ENCODE results near the gene SKIC8. TPM values are rescaled to one million over a fixed set of nuclear protein-coding genes. Genes with fewer than 3 reads are reported as not detected.

SKIC8 gene
- total RNA-seq, 1 donor from 2014 or later: 43.9 TPM

DNA sequence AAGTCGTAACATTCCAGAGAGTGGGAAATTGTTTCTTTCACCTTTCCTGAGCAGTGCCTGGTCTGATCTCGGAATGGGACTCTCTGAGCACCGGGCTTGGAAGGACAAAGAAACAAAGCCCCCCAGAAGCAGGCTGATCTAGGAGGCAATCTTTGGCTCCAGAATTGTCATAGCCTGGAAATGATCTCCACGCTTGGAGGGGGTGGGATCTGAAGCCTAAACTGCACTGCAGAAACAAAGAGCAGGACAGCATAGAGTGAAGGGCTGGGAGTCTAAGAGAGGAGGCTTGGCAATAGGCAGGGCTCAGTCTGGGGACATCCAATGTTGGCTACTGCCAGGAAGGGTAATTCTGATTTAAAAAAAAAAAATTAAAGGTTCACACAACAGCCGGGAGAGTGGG, 42.6 kb upstream of the SKIC8 start:
- peaks cover 11% of the 10 kb centered on the region for H3K27me3 Mint-ChIP-seq (ENCODE audit: unreplicated experiment)
- H3K4me3 Mint-ChIP-seq (ENCODE audit: unreplicated experiment): peak overlapping the region; percentile 76
- peak overlapping the region; percentile 78 for H3K27ac Mint-ChIP-seq (ENCODE audit: unreplicated experiment)
- H3K9me3 Mint-ChIP-seq (ENCODE audit: unreplicated experiment): peaks cover 5% of the 10 kb centered on the region
- peaks cover 7% of the 10 kb centered on the region for H3K36me3 Mint-ChIP-seq (ENCODE audit: unreplicated experiment)
- TF ChIP-seq, protein P1, sequence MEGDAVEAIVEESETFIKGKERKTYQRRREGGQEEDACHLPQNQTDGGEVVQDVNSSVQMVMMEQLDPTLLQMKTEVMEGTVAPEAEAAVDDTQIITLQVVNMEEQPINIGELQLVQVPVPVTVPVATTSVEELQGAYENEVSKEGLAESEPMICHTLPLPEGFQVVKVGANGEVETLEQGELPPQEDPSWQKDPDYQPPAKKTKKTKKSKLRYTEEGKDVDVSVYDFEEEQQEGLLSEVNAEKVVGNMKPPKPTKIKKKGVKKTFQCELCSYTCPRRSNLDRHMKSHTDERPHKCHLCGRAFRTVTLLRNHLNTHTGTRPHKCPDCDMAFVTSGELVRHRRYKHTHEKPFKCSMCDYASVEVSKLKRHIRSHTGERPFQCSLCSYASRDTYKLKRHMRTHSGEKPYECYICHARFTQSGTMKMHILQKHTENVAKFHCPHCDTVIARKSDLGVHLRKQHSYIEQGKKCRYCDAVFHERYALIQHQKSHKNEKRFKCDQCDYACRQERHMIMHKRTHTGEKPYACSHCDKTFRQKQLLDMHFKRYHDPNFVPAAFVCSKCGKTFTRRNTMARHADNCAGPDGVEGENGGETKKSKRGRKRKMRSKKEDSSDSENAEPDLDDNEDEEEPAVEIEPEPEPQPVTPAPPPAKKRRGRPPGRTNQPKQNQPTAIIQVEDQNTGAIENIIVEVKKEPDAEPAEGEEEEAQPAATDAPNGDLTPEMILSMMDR (IDR thresholded peaks at IDR 0.05; ENCODE audit: partially characterized antibody, unreplicated experiment): no peak
- DNase-seq: no peak
- H3K4me1 Mint-ChIP-seq (ENCODE audit: low read depth, unreplicated experiment): peaks cover 27% of the 10 kb centered on the region

DNA sequence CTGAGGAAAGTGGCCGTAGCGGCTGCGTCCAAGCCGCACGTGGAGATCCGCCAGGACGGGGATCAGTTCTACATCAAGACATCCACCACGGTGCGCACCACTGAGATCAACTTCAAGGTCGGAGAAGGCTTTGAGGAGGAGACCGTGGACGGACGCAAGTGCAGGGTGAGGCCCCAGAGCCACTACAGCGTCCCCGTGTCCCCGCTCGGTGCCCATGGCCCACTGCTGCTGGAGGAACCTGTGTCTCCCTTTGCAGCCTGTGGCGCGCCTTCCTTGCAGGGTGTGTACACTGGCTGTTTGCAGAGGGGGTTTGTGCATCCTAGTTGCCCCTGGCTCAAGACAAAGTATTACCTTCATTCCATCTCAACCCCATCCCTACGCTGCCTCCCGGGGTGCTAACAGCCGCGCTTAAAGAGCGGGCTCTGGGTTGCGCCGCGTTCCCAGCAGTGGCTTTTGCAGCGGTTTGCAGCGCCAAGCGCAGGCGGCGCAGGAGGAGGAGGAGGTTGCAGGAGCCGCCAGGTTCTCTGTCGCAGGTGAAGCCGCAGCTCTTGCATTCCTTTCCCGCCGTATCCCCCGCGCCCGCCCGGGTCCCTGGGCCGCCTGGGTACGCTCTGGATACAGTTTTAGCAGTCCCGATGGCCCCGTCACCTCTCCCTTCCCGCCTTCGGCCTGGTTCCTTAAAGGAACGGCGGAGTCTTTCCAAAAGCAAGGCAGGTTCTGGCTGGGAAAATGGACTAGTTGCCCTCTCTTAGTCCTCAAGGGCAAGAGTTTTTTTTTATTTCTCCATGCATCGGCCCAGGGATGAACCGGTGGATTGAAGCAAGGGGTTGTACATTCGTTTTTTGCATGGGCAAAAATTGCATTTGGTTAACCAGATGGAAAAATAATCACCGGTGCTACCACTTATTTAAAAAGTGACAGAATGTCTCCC, 41.9 kb upstream of the SKIC8 start:
- DNase-seq: peak; percentile 58
- H3K9me3 Mint-ChIP-seq (ENCODE audit: unreplicated experiment): peaks cover 5% of the 10 kb centered on the region
- H3K4me1 Mint-ChIP-seq (ENCODE audit: low read depth, unreplicated experiment): peaks cover 24% of the 10 kb centered on the region
- H3K4me3 Mint-ChIP-seq (ENCODE audit: unreplicated experiment): peak overlapping the region; percentile 76
- H3K27me3 Mint-ChIP-seq (ENCODE audit: unreplicated experiment): peaks cover 11% of the 10 kb centered on the region
- no peak overlapping the region for H3K27ac Mint-ChIP-seq (ENCODE audit: unreplicated experiment)
- TF ChIP-seq, protein P1 (IDR thresholded peaks at IDR 0.05; ENCODE audit: partially characterized antibody, unreplicated experiment): no peak
- peaks cover 7% of the 10 kb centered on the region for H3K36me3 Mint-ChIP-seq (ENCODE audit: unreplicated experiment)

DNA sequence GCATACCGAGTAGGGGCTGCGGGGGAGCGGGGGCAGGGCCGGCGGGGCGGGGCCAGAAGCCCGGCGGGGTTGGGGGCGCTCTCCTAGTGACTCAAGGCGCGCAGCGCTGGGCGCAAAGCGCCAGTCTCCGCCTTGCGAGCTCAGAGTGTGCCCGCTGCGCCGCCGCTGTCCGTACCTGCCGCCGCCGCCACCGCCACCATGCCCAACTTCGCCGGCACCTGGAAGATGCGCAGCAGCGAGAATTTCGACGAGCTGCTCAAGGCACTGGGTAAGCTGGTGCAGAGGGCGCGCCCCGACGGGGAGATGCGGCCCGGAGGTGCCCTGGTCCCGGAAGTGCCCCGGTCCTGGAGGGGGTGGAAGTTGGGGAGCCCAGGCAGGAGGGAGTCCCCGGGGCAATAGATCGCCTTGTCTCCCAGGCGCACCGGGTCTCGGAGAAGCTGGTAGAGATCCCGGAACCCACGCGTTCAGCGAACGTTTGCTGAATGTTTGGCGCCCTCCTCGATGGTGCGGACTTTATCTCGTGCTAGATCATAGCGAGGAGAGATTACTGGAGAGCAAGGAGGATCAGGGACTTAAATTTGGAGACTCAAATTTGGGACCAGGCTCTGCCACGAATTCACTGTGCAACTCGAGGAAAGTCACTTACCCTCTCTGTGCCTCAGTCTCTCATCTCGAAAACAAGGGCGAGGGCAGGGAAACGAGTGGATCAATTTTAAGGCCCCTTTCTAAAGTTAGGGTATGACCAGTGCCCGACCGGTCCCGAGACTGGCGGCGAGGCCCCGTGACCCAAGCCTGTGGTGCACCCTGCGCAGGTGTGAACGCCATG, 41.0 kb upstream of the SKIC8 start, which contains the start of gene CRABP1:
Gene CRABP1, plus strand, starts transcription at position 123 of the 826 bp plus-strand sequence. Its CDS starts 76 bp downstream, at position 199.
- Mint-ChIP-seq H3K36me3 (ENCODE audit: unreplicated experiment) (peaks cover 7% of the 10 kb centered on the region), H3K9me3 (ENCODE audit: unreplicated experiment) (peaks cover 5% of the 10 kb centered on the region), H3K27me3 (ENCODE audit: unreplicated experiment) (peaks cover 11% of the 10 kb centered on the region), H3K27ac (ENCODE audit: unreplicated experiment) (peak within 1 kb of the TSS; percentile 40), H3K4me3 (ENCODE audit: unreplicated experiment) (peak within 1 kb of the TSS; percentile 76), H3K4me1 (ENCODE audit: low read depth, unreplicated experiment) (peaks cover 22% of the 10 kb centered on the region)
- TF ChIP-seq, protein P1 (IDR thresholded peaks at IDR 0.05; ENCODE audit: partially characterized antibody, unreplicated experiment): no peak
- DNase-seq: no peak

DNA sequence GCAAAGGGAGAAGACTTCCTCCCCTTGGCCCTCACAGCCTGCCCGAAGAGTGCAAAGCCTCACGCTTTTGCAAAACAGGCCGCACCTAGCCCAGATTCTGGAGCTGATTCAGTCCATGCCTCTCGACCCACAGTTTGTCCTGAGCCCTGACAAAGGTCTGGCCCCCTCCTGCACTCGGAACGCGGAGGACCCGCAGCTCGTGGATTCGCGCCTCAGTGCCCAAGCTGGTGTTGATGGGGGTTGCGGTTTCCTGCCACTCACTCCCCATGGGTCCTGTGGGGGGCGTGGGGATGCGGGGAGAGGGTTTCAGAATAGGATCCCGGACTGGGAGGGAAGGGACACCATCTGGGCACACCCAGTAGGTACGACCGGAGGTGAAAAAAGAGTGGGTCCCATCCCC, 40.1 kb upstream of the SKIC8 start:
- DNase-seq: no peak
- Mint-ChIP-seq H3K27me3 (ENCODE audit: unreplicated experiment) (peaks cover 11% of the 10 kb centered on the region), H3K9me3 (ENCODE audit: unreplicated experiment) (peaks cover 5% of the 10 kb centered on the region), H3K4me1 (ENCODE audit: low read depth, unreplicated experiment) (peaks cover 16% of the 10 kb centered on the region), H3K4me3 (ENCODE audit: unreplicated experiment) (peak overlapping the region; percentile 71), H3K27ac (ENCODE audit: unreplicated experiment) (no peak overlapping the region), H3K36me3 (ENCODE audit: unreplicated experiment) (peaks cover 7% of the 10 kb centered on the region)
- TF ChIP-seq, protein P1 (IDR thresholded peaks at IDR 0.05; ENCODE audit: partially characterized antibody, unreplicated experiment): no peak
